HuH-7.5 (cell line): ENCODE data around the gene TAF5.
"Not testable (repeated sequence)": the region's sequence is repeated elsewhere in the genome, so short reads cannot be mapped to it uniquely, and the experiment has no call there.

Experiments used
- DNase-seq: peaks from one replicate; pipeline ENCODE4 v3.0.0; 2011; ENCODE audit warnings: low spot score

The TAF5 gene

DNA sequence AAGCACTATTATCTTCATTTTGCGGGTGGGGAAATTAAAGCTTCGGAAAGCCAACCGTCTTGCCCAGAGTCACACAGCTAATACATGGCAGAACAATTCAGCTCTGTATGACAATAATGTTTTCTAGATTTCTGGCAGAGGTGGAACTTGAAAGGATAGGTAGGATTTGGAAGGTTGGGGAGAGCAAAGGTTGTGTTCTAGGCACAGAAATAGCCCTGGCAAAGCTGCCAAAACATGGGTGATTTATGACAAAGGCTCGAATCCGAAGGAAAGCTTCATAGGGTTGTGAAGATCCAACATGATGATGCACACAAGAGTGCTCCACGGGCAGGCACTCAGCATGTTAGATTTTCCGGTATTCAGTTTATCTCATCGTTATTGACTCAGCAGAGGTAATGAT, 47.8 kb downstream of the TAF5 start:
- no peak for DNase-seq

GRCh38 chr10:103416436-103417147, 48.8 kb downstream of the TAF5 start:
- DNase-seq, result no peak

GRCh38 chr10:103417148-103417469, 49.3 kb downstream of the TAF5 start:
- DNase-seq, result not testable (repeated sequence)

GRCh38 chr10:103417601-103418000, 49.8 kb downstream of the TAF5 start:
- DNase-seq, result no peak

DNA sequence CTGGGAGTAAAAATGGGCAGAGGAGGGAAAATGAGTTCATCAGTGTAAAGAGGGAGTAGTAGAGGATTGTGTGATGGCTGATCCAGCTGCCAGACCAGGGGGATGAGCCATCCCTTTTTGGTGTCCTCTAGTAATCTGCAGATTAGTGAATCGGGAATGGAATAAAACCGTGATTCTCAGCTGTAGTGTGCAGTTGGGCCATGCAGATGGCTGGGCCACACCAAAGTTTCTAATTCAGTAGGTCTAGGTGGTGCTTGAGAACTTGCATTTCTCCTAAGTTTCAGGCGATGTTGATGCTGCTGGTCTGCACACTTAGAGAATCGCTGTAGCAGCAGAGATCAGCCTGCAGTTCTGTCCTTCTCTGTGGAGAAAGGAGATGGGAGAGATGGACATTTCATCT, 51.3 kb downstream of the TAF5 start:
- no peak for DNase-seq

DNA sequence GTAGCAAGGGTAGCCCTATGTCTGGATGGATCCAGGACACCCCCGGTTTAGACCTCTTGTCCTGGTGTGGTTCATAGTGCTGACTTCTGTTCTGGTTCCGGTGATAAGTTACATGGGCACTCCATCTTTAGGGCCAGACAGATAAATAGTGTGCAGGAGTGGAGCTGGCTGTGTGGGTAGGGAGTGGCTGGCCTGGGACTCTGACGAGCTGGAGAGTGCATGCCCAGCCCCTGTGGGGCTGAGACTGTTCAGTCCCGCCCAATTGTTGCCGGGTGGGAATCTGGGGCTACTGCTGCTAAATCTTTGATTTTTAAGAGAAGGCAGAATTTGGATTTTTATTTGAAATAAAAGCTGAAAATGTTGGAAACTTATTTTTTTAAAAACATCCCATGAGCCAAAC, 56.0 kb downstream of the TAF5 start:
- DNase-seq, result no peak

GRCh38 chr10:103427866-103428265, 60.1 kb downstream of the TAF5 start:
- DNase-seq, result no peak

DNA sequence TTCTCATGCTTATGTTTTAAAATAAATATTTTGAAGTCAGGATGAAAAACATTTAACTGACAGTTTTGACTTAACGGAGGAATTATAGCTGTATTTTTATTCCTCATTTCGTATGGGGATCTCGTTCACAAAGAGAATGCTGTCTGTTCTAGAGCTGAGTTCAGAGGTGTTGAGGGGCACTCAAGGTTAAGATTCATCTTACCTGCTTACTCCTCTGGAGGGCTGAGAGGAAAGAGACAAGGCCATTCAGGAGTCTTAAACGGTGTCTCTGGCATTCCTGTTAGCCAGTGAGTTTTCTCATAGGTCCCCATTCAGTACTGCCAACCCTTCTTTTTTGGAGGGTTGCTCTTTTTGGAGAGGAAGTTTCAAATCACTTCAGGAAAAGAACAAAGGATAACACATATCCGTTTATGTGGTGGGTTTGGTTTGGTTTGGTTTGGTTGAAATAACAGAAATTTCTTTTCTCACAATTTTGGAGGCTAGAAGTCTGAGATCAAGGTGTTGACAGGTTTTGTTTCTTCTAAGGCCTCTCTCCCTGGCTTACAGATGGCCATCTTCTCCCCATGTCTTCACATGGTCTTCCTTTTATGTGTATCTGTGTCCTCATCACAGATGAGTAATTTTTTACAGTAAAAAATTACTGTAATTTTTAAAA, 61.3 kb downstream of the TAF5 start:
- no peak for DNase-seq

DNA sequence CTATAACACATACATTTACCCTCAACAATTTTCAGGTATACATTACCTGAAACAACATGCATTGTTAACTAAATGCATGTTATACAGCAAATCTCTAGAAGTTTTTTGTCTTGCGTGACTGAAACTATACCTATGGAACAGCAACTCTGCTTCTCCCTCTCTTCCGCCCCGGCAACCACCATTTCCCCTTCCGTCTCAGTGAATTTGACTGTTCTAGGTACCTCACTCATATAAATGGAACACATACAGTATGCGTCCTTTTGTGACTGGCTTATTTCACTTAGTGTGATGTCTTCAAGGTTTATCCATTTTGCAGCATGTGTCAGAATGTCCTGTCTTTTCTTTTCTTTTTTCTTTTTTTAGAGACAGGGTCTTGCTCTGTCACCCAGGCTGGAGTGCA, 61.9 kb downstream of the TAF5 start:
- no peak for DNase-seq

GRCh38 chr10:103431902-103432301, 64.1 kb downstream of the TAF5 start:
- no peak for DNase-seq

DNA sequence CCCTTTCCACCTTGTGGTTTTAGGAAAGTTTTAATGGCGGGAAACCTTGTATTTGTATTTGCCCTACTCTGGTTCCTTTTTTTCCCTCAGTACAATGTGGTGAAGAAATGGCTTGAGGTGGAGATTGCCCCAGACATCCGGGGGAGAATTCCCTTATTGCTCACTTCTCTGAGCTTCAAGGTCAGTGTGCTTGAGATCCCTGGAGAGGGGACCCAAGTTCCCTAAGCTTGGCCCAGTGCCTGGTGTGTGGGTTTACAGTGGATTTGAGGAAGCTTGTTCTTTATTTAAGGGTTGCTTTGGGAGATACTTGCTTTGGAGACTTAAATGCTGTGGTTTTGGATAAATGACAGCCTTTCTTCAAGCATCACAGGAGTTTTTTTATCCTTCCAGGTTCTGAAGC, 66.1 kb downstream of the TAF5 start:
- DNase-seq, result no peak
